GM18498 (cell line): ENCODE measurements around the gene ARHGAP40.

Experiments
- ATAC-seq: cut with Tn5 transposase; IDR thresholded peaks from one replicate; pipeline ENCODE4 v1.9.1; 2021; ENCODE audit warnings: mild to moderate bottlenecking, moderate library complexity; ENCODE audit not compliant: unreplicated experiment

The ARHGAP40 gene

GRCh38 chr20:38617011-38617829, 15.6 kb downstream of the ARHGAP40 start:
- ATAC-seq: no peak

- no peak for ATAC-seq
These were observed 16.2 kb downstream of the ARHGAP40 start for GRCh38 chr20:38617830-38618196.

GRCh38 chr20:38620441-38620840, 18.8 kb downstream of the ARHGAP40 start:
- ATAC-seq: no peak

GRCh38 chr20:38623061-38623460, 21.5 kb downstream of the ARHGAP40 start:
- ATAC-seq: no peak

GRCh38 chr20:38624084-38624483, 22.5 kb downstream of the ARHGAP40 start:
- ATAC-seq: no peak

GRCh38 chr20:38625896-38626295, 24.3 kb downstream of the ARHGAP40 start:
- no peak for ATAC-seq

GRCh38 chr20:38626921-38627659, 25.5 kb downstream of the ARHGAP40 start:
- ATAC-seq: no peak

GRCh38 chr20:38628580-38629470, 27.2 kb downstream of the ARHGAP40 start:
- no peak for ATAC-seq

- ATAC-seq: no peak
These were observed 28.4 kb downstream of the ARHGAP40 start for GRCh38 chr20:38629979-38630378.

- no peak for ATAC-seq
These were observed 29.1 kb downstream of the ARHGAP40 start for GRCh38 chr20:38630727-38631126.

- ATAC-seq: no peak
These were observed 29.8 kb downstream of the ARHGAP40 start for GRCh38 chr20:38631155-38632022.

- peak; percentile 67 for ATAC-seq
These were observed 32.0 kb downstream of the ARHGAP40 start for GRCh38 chr20:38633577-38634093.

- ATAC-seq: no peak
These were observed 34.2 kb downstream of the ARHGAP40 start for GRCh38 chr20:38635721-38636288.

GRCh38 chr20:38640521-38640920, 38.9 kb downstream of the ARHGAP40 start:
- ATAC-seq: no peak

- ATAC-seq: no peak
These were observed 40.9 kb downstream of the ARHGAP40 start for GRCh38 chr20:38642498-38642897.

GRCh38 chr20:38644588-38645260, 43.1 kb downstream of the ARHGAP40 start:
- ATAC-seq: no peak

GRCh38 chr20:38645351-38645750, 43.7 kb downstream of the ARHGAP40 start:
- ATAC-seq: no peak

GRCh38 chr20:38645980-38646858, 44.6 kb downstream of the ARHGAP40 start:
- peak; percentile 85 for ATAC-seq
